SK-N-SH (cell line): ENCODE results near the gene OR52E6. TPM values are rescaled to one million over a fixed set of nuclear protein-coding genes. Genes with fewer than 3 reads are reported as not detected.

Source experiments
- CTCF ChIA-PET: fragments of 300-600, 350-600 bp; formaldehyde crosslinking; extraction: SDS; loops from one replicate; lab custom pipeline; 2021; lab: Yijun Ruan, JAX
- POLR2A ChIA-PET: fragments of 350-600 bp; sonication (Branson Sonifier 250); formaldehyde crosslinking; extraction: SDS; loops from one replicate; lab custom pipeline; 2020; ENCODE audit warnings: antibody characterized with exemption, inconsistent platforms; lab: Yijun Ruan, JAX
- DNase-seq: peaks from one replicate; pipeline ENCODE4 v3.0.0; 2012
- H2AFZ ChIP-seq: fragments of 200-600 bp; sonication (generic); 2 replicates; pipeline ENCODE4 v1.8.1; 2016; ENCODE audit warnings: antibody characterized with exemption, mild to moderate bottlenecking, low read depth
- H3F3A ChIP-seq: fragments of 200-600 bp; sonication (generic); replicated peaks from 2 replicates; pipeline ENCODE3; 2016; ENCODE audit warnings: antibody characterized with exemption, mild to moderate bottlenecking; ENCODE audit not compliant: insufficient read depth
- H3K27ac ChIP-seq, 2 experiments: fragments of 200-500 bp in 1 of 2; fragments of 200-600 bp in 1 of 2; sonication (Bioruptor generic) in 1 of 2; sonication (generic), shearing (Covaris generic) in 1 of 2; 2 replicates each; pipeline versions ENCODE4 v1.5.1 to v1.6.1; 2014 to 2016; ENCODE audit warnings: low read depth in 2 of 2, inconsistent platforms in 1 of 2, low read length in 1 of 2, mild to moderate bottlenecking in 1 of 2, mixed read lengths in 1 of 2
- H3K27me3 ChIP-seq: fragments of 200-600 bp; sonication (generic), shearing (Covaris generic); 2 replicates; pipeline ENCODE4 v1.6.1; 2016; ENCODE audit warnings: mixed run types; ENCODE audit not compliant: insufficient read depth
- H3K36me3 ChIP-seq, 2 experiments: fragments of 200-500 bp in 1 of 2; fragments of 200-600 bp in 1 of 2; sonication (Bioruptor generic) in 1 of 2; sonication (generic) in 1 of 2; replicated peaks in 1 of 2; 2 replicates each; pipeline versions ENCODE3 to v1.5.1; 2014 to 2016; ENCODE audit warnings: low read length in 1 of 2, mild to moderate bottlenecking in 1 of 2; ENCODE audit not compliant: insufficient read depth in 2 of 2, control insufficient read depth in 1 of 2
- H3K4me1 ChIP-seq, 2 experiments: fragments of 200-500 bp in 1 of 2; fragments of 200-600 bp in 1 of 2; sonication (Bioruptor generic) in 1 of 2; sonication (generic), shearing (Covaris generic) in 1 of 2; 2 replicates each; pipeline versions ENCODE4 v1.5.1 to v1.6.1; 2014 to 2016; ENCODE audit warnings: low read depth in 1 of 2, low read length in 1 of 2, mixed run types in 1 of 2; ENCODE audit not compliant: insufficient read depth in 2 of 2, control insufficient read depth in 1 of 2
- H3K4me2 ChIP-seq: fragments of 200-600 bp; sonication (generic), shearing (Covaris generic); 2 replicates; pipeline ENCODE4 v1.6.1; 2017; ENCODE audit warnings: mixed run types
- H3K4me3 ChIP-seq, 2 experiments: fragments of 200-500 bp in 1 of 2; fragments of 200-600 bp in 1 of 2; sonication (Bioruptor generic) in 1 of 2; sonication (generic), shearing (Covaris generic) in 1 of 2; 2 replicates each; pipeline versions ENCODE4 v1.5.1 to v1.8.1; 2014 to 2016; ENCODE audit warnings: low read depth in 2 of 2, inconsistent platforms in 1 of 2, low read length in 1 of 2, mild to moderate bottlenecking in 1 of 2, mixed read lengths in 1 of 2, moderate library complexity in 1 of 2
- H3K79me2 ChIP-seq: fragments of 200-600 bp; sonication (generic); 2 replicates; pipeline ENCODE4 v1.8.1; 2017; ENCODE audit warnings: mild to moderate bottlenecking; ENCODE audit not compliant: insufficient read depth
- H3K9ac ChIP-seq: fragments of 200-600 bp; sonication (generic); 2 replicates; pipeline ENCODE4 v1.6.1; 2017; ENCODE audit warnings: mixed run types
- H3K9me2 ChIP-seq: fragments of 200-600 bp; sonication (generic); 2 replicates; pipeline ENCODE4 v1.6.1; 2017; ENCODE audit warnings: mixed run types
- H3K9me3 ChIP-seq: fragments of 200-600 bp; sonication (generic); 2 replicates; pipeline ENCODE4 v1.6.1; 2017; ENCODE audit warnings: mixed run types, mild to moderate bottlenecking, moderate library complexity
- H4K20me1 ChIP-seq: fragments of 200-600 bp; sonication (generic); 2 replicates; pipeline ENCODE4 v1.6.1; 2017; ENCODE audit warnings: mild to moderate bottlenecking, mixed run types; ENCODE audit not compliant: insufficient read depth
- EZH2phosphoT487 ChIP-seq: fragments of 200-600 bp; sonication (generic); IDR thresholded peaks from 2 replicates; pipeline ENCODE4 v1.6.1; 2017; ENCODE audit warnings: low read depth, mixed run types, mild to moderate bottlenecking, antibody characterized with exemption, moderate library complexity, borderline replicate concordance
- FOXJ3 ChIP-seq: sonication (generic); formaldehyde crosslinking; IDR thresholded peaks from 2 replicates; pipeline ENCODE4 v1.5.1; 2020; ENCODE audit warnings: mild to moderate bottlenecking, missing genetic modification reagents
- FOXM1 ChIP-seq: IDR thresholded peaks from 2 replicates; pipeline ENCODE4 v1.4.0; 2012; ENCODE audit warnings: low read depth, mild to moderate bottlenecking
- GABPA ChIP-seq: IDR thresholded peaks from 2 replicates; pipeline ENCODE4 v1.4.0; 2012; ENCODE audit warnings: low read depth, mild to moderate bottlenecking
- GATA2 ChIP-seq: sonication (generic); formaldehyde crosslinking; IDR thresholded peaks from 2 replicates; pipeline ENCODE4 v1.5.0; 2020; ENCODE audit warnings: mild to moderate bottlenecking, missing genetic modification reagents
- JUND ChIP-seq: IDR thresholded peaks from 2 replicates; pipeline ENCODE4 v1.4.0; 2012
- RFX5 ChIP-seq: IDR thresholded peaks from 2 replicates; pipeline ENCODE4 v1.6.1; 2012; ENCODE audit warnings: mild to moderate bottlenecking, improper control_type of control experiment, low read length
- RXRA ChIP-seq: IDR thresholded peaks from 2 replicates; pipeline ENCODE4 v1.4.0; 2012; ENCODE audit warnings: low read depth, mild to moderate bottlenecking, borderline replicate concordance
- SMC3 ChIP-seq: IDR thresholded peaks from 2 replicates; pipeline ENCODE4 v1.6.1; 2012; ENCODE audit warnings: low read depth, low read length, improper control_type of control experiment
- TEAD4 ChIP-seq: IDR thresholded peaks from 2 replicates; pipeline ENCODE4 v1.4.0; 2012; ENCODE audit warnings: mild to moderate bottlenecking, borderline replicate concordance; ENCODE audit not compliant: insufficient read depth
- WGBS: methylation state at CpG from one replicate; pipeline ENCODE4 v1.1.6; 2017; ENCODE audit warnings: low lambda C conversion rate; 5-methylcytosine and 5-hydroxymethylcytosine counted together
- polyA plus RNA-seq, 3 experiments: library from polyadenylated mRNA; depleted of rRNA; stranded (reverse); fragments of >200 nt; gene quantifications; 2 replicates each; pipeline ENCODE4 v1.2.3, GENCODE V29; 2012
- TF ChIP-seq, protein P1 (sequence below): fragments of 150-350 bp; IDR thresholded peaks from 2 replicates; pipeline ENCODE4 v1.6.1; 2017; ENCODE audit warnings: antibody characterized with exemption, low read length, low read depth, borderline replicate concordance
- TF ChIP-seq, protein P2 (sequence below): IDR thresholded peaks from 2 replicates; pipeline ENCODE4 v1.4.0; 2012; ENCODE audit warnings: low read depth, borderline replicate concordance
- TF ChIP-seq, protein P3 (sequence below): IDR thresholded peaks from 2 replicates; pipeline ENCODE4 v1.6.1; 2012; ENCODE audit warnings: mild to moderate bottlenecking, low read depth, low read length, moderate library complexity
- TF ChIP-seq, protein P4 (sequence below): fragments of 200-600 bp; sonication (generic); IDR thresholded peaks from 2 replicates; pipeline ENCODE4 v1.6.1; 2017; ENCODE audit warnings: antibody characterized with exemption, mild to moderate bottlenecking, moderate library complexity

Gene OR52E6
- polyA plus RNA-seq, 1 of the 3 experiments (the other 2 are of a cell fraction) = not detected

DNA sequence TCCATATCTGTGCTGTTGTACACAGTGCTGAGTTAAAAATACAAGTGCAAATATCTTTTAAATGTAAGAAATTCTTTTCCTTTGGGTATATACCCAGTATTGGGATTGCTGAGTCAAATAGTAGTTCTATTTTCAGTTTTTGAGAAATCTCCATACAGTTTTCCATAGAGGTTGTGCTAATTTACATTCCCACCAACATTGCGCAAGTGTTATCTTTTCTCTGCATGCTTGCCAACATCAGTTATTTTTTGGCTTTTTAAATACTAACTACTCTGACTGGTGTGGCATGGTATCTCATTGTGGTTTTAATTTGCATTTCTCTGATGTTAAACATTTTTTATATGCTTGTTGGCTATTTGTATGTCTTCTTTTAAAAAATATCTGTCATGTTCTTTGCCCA, 9.3 kb upstream of the OR52E6 start:
- 17% methylated on average over 1 of the region's 1 CpG for WGBS
- H3K4me1 ChIP-seq = no peaks in the 10 kb centered on the region
- no peak for TF ChIP-seq EZH2phosphoT487
- TF ChIP-seq GATA2 (CRISPR knock-in tag) = no peak
- TF ChIP-seq SMC3 = no peak
- TF ChIP-seq, all 33 proteins: peak for 0
- no peaks in the 10 kb centered on the region for H3K9me2 ChIP-seq
- H3F3A ChIP-seq = no peaks in the 10 kb centered on the region
- H3K79me2 ChIP-seq = no peaks in the 10 kb centered on the region
- no peaks in the 10 kb centered on the region; the same call in 1 of the 2 replicates for H3K27me3 ChIP-seq
- H3K36me3 ChIP-seq = no peaks in the 10 kb centered on the region
- no peak overlapping the region for H3K9ac ChIP-seq
- no peak overlapping the region for H3K27ac ChIP-seq
- H2AFZ ChIP-seq = no peak overlapping the region
- no peak overlapping the region for H3K4me3 ChIP-seq
- H3K9me3 ChIP-seq = no peaks in the 10 kb centered on the region
- H4K20me1 ChIP-seq = no peaks in the 10 kb centered on the region
- CTCF ChIA-PET = no interaction called here
- no peak overlapping the region for H3K4me2 ChIP-seq
- no peak for DNase-seq
- POLR2A ChIA-PET = no interaction called here

DNA sequence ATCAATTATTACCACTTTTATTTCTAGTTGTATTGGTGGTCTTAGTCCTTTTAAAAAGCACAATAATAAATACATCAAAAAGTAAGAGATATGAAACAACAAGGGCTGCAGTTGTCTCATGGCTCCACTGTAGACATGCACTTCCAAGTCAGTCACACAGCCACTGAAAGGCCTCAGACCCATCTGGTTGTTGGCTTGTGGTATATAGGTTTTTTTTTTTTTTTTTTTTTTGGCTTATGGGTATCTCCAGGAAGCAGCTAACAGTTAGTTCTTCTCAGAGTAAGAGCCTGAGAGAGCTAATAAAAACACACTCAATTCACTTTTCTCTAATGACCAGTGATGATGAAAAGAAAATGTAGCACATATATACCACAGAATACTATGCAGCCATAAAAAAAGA, 6.0 kb upstream of the OR52E6 start:
- H3K27ac ChIP-seq = no peak overlapping the region
- no peaks in the 10 kb centered on the region for H3K36me3 ChIP-seq
- H3K4me2 ChIP-seq = no peak overlapping the region
- H3K4me1 ChIP-seq = no peaks in the 10 kb centered on the region
- H3K27me3 ChIP-seq = no peaks in the 10 kb centered on the region
- ChIA-PET POLR2A (no interaction called here), CTCF (no interaction called here)
- no peaks in the 10 kb centered on the region for H3K79me2 ChIP-seq
- H3F3A ChIP-seq = no peaks in the 10 kb centered on the region
- DNase-seq = no peak
- no peak overlapping the region for H2AFZ ChIP-seq
- H3K9me3 ChIP-seq = no peaks in the 10 kb centered on the region
- H3K9ac ChIP-seq = no peak overlapping the region
- H3K9me2 ChIP-seq = no peaks in the 10 kb centered on the region
- TF ChIP-seq TEAD4 = no peak
- no peaks in the 10 kb centered on the region for H4K20me1 ChIP-seq
- no peak overlapping the region for H3K4me3 ChIP-seq

DNA sequence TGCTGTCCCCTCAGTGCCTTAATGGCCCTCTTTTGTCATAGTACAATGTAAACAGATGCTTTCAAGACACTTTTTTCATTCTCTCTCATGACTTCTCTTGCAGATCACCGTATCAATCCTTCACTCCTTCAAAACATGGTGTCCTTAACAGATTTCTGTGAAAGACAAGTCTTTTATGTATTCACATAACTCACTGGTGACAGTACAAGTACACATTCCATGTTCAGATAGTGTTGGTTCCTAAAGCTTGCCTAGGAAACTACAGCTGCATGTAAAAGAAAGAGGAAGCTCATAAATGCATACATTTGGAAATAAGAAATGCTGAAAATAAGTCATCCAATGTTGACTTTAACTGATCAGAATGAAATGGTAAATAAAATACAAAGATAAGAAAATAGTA, 5.0 kb upstream of the OR52E6 start:
- TF ChIP-seq, protein P1, sequence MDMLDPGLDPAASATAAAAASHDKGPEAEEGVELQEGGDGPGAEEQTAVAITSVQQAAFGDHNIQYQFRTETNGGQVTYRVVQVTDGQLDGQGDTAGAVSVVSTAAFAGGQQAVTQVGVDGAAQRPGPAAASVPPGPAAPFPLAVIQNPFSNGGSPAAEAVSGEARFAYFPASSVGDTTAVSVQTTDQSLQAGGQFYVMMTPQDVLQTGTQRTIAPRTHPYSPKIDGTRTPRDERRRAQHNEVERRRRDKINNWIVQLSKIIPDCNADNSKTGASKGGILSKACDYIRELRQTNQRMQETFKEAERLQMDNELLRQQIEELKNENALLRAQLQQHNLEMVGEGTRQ = no peak
- TF ChIP-seq RXRA (no peak), FOXM1 (no peak), GATA2 (CRISPR knock-in tag) (no peak), RFX5 (no peak), GABPA (no peak), JUND (no peak), FOXJ3 (CRISPR knock-in tag) (no peak)
- TF ChIP-seq, protein P2, sequence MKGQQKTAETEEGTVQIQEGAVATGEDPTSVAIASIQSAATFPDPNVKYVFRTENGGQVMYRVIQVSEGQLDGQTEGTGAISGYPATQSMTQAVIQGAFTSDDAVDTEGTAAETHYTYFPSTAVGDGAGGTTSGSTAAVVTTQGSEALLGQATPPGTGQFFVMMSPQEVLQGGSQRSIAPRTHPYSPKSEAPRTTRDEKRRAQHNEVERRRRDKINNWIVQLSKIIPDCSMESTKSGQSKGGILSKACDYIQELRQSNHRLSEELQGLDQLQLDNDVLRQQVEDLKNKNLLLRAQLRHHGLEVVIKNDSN = no peak
- TF ChIP-seq, protein P3, sequence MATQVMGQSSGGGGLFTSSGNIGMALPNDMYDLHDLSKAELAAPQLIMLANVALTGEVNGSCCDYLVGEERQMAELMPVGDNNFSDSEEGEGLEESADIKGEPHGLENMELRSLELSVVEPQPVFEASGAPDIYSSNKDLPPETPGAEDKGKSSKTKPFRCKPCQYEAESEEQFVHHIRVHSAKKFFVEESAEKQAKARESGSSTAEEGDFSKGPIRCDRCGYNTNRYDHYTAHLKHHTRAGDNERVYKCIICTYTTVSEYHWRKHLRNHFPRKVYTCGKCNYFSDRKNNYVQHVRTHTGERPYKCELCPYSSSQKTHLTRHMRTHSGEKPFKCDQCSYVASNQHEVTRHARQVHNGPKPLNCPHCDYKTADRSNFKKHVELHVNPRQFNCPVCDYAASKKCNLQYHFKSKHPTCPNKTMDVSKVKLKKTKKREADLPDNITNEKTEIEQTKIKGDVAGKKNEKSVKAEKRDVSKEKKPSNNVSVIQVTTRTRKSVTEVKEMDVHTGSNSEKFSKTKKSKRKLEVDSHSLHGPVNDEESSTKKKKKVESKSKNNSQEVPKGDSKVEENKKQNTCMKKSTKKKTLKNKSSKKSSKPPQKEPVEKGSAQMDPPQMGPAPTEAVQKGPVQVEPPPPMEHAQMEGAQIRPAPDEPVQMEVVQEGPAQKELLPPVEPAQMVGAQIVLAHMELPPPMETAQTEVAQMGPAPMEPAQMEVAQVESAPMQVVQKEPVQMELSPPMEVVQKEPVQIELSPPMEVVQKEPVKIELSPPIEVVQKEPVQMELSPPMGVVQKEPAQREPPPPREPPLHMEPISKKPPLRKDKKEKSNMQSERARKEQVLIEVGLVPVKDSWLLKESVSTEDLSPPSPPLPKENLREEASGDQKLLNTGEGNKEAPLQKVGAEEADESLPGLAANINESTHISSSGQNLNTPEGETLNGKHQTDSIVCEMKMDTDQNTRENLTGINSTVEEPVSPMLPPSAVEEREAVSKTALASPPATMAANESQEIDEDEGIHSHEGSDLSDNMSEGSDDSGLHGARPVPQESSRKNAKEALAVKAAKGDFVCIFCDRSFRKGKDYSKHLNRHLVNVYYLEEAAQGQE = no peak
- TF ChIP-seq, protein P4, sequence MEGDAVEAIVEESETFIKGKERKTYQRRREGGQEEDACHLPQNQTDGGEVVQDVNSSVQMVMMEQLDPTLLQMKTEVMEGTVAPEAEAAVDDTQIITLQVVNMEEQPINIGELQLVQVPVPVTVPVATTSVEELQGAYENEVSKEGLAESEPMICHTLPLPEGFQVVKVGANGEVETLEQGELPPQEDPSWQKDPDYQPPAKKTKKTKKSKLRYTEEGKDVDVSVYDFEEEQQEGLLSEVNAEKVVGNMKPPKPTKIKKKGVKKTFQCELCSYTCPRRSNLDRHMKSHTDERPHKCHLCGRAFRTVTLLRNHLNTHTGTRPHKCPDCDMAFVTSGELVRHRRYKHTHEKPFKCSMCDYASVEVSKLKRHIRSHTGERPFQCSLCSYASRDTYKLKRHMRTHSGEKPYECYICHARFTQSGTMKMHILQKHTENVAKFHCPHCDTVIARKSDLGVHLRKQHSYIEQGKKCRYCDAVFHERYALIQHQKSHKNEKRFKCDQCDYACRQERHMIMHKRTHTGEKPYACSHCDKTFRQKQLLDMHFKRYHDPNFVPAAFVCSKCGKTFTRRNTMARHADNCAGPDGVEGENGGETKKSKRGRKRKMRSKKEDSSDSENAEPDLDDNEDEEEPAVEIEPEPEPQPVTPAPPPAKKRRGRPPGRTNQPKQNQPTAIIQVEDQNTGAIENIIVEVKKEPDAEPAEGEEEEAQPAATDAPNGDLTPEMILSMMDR = no peak
- Histone ChIP-seq H3K9me3 (no peaks in the 10 kb centered on the region), H3K4me1 (no peaks in the 10 kb centered on the region), H3K36me3 (no peaks in the 10 kb centered on the region), H3K27ac (no peak overlapping the region), H3K4me2 (no peak overlapping the region), H2AFZ (no peak overlapping the region), H3F3A (no peaks in the 10 kb centered on the region), H3K79me2 (no peaks in the 10 kb centered on the region), H3K27me3 (no peaks in the 10 kb centered on the region), H3K9ac (no peak overlapping the region), H3K9me2 (no peaks in the 10 kb centered on the region), H4K20me1 (no peaks in the 10 kb centered on the region), H3K4me3 (no peak overlapping the region)
- DNase-seq = no peak
- ChIA-PET CTCF (no interaction called here), POLR2A (no interaction called here)
- WGBS = 3% methylated on average over 1 of the region's 1 CpG
